GM21423 (cell line): ENCODE results near the gene INPP5A.

Source experiments
- ATAC-seq: cut with Tn5 transposase; IDR thresholded peaks from one replicate; pipeline ENCODE4 v1.9.1; 2021; ENCODE audit warnings: mild to moderate bottlenecking, moderate library complexity; ENCODE audit not compliant: unreplicated experiment

Gene INPP5A

DNA sequence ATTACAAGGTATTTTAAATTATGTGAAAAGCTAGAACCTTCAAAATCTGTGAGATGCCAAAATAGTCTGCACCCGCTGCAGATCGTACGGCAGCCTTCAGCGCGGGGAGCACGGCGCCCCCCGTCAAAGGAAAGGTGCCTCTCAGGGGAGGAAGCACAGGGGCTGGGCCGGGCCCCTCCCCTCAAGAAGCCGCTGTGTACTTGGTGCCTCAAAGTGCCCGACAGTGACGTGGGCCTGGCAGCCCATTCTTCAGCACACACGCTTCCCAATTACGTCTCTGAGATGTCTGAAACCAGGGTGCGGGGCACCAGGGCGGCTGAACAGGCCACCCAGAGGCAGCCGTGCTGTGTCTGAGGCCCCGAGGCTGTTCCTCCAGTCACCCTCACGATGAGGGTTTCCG is 116.1 kb downstream of the INPP5A start:
- no peak for ATAC-seq

DNA sequence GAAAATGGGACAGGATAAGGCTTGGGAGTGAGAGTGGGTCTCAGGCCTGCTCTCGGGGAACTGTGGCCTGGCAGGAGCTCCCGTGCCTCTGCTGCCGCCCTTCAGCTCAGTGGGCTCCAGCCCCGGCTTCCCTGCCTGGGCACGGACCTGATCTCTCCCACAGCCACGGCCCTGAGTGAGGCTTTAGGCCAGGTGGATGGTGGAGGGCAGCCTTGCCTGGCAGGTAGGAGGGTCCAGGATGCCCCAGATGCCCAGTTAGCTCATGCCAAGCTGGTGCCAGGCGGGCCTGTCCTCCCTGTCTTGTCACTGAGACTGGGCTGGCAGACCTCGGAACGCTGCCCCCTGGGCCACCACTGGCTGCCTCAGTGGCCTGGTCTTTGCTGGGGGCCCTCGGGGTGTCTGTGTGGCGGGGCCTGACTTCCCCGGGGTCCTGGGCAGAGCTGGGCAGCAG is 116.6 kb downstream of the INPP5A start:
- no peak for ATAC-seq

GRCh38 chr10:132654708-132655661 is 117.4 kb downstream of the INPP5A start:
- no peak for ATAC-seq

- no peak for ATAC-seq
These were observed 118.1 kb downstream of the INPP5A start for GRCh38 chr10:132655735-132656134.

- no peak for ATAC-seq
These were observed 118.9 kb downstream of the INPP5A start for GRCh38 chr10:132656283-132657126.

DNA sequence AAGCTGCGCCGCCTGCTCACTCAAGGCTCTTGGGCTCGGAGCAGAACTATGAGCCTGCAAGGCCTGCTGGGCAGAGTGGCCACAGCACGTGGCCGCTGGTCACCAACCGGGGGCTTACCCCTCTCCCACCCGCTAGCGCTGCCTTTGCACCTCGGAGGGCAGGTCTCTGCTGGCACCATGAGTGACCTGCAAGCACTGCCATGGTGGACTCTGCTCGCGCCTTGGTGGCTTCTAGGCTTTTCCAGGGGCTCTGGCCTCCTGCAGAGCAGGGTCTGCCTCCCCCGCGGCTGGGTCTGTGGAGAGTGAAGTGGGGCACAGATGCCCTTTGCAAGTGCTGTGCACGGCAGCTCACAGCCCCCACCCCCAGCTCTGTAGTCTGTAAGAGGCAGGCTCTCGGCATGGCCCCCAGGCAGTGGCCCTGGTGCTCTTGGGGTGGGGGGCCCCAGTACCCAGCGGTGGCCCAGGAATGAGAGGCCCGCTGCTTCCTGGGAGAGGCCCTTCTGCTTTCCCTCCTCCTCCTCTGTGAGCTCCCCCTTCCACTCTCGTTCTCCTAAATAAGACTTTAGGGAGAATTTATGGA is 119.6 kb downstream of the INPP5A start:
- no peak for ATAC-seq

DNA sequence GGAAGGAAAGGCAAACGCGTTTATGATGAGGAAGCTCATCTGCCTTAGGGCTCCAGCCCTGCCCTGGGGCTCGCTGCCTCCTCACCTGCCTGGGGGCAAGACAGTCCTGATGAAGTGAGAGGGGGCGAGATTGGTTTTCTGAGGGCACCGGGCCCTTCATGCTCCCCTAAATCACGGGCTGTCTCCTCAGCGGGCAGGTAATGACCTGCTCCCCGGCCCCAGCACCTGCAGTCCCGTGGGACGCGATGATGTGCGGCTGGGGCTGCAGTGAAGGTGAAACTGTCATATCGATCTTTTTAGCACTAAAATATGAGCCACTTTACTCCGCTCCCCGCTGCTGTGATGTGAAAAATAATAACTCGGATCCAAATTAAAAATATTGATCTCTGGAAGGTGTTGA is 120.2 kb downstream of the INPP5A start:
- no peak for ATAC-seq

DNA sequence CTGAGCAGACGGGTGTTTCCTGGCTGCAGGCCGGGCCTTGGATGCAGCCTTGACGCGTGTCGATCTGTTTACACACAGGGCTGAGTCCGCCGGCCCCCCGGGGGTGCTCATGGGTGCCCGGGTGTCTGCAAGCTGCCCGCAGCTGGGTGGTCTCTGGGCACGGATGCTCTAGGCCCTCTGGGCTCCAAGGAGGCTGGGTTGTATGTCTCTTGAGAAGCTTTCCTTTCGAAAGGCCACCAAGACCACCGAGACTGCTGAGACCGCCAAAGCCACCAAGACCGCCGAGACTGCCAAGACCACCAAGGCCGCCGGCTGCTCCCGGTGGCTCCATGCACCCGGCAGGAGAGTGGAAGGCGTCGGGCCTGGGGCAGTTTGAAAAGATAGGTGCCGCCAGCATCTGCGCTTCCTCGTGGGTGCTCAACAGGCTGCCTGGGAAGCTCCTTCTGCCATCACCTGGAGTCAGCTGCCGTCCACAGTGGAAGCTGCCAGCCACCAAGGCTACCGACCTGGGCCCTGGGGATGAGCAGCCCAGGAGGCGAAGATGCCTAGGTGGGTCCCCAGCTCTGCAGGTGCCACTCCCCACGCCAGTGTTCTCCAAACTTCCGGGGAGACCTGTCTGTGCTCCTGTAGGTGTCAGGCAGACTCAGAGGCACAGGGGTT is 121.1 kb downstream of the INPP5A start:
- no peak for ATAC-seq

DNA sequence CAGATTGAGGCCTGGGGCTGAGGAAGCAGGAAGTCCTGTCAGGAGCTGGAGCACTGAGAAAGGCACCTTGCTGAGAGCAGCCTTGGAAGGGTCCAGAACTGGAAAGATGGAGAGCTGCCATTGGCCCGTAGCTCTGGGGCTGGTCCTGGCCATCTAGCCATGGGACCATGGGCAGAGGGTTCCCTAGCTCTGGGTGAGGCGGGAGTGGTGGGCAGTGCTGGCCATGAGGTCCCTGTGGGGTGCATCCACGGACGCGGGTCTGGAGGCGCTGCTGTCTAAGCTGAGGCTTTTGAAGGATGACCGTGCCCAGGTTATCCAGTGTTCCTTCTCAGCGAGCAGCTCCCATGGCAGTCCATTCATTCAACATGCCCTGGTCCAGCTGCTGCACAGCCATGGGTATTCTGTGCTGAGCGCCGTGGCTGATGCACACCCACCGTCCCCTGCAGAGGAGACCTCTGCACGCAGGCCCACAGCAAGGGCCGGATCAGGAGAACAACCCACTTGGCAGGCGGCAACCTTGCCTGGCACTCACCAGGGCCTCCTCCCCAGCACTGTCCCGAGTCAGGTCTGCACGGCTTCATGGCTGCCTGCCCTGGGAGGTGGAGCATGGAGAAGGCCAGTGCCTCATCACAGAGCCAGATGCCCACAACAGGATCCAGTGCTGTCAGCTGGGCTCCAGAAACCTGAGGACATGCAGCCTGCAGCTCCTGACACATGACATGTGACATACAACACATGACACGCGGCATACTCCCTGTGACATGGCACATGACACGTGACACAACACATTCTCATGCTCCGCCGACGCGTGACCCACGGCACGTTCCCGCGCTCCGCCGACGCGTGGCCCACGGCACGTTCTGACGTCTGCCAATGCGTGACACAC is 121.9 kb downstream of the INPP5A start:
- ATAC-seq = no peak

DNA sequence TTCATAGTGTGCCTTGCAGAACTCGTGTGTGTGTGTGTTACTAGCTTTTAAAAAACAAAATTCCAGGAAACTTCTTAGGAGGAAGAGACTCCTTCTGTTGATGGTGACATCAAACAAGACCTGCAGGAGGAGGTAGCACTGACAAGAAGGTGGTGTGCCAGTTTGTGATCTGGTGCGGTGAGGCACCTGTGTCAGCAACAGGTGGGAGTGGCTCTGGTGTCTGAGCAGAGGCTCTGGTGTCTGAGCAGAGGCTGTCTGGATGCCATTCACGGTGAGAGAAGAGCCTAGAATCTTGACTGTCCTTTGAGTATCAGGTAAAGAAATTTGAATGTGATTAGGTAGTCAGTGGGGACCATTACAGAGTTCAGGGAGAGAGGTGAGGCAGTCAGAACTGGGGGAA is 122.8 kb downstream of the INPP5A start:
- ATAC-seq = no peak

- ATAC-seq = no peak
These were observed 124.8 kb downstream of the INPP5A start for GRCh38 chr10:132662186-132662920.

DNA sequence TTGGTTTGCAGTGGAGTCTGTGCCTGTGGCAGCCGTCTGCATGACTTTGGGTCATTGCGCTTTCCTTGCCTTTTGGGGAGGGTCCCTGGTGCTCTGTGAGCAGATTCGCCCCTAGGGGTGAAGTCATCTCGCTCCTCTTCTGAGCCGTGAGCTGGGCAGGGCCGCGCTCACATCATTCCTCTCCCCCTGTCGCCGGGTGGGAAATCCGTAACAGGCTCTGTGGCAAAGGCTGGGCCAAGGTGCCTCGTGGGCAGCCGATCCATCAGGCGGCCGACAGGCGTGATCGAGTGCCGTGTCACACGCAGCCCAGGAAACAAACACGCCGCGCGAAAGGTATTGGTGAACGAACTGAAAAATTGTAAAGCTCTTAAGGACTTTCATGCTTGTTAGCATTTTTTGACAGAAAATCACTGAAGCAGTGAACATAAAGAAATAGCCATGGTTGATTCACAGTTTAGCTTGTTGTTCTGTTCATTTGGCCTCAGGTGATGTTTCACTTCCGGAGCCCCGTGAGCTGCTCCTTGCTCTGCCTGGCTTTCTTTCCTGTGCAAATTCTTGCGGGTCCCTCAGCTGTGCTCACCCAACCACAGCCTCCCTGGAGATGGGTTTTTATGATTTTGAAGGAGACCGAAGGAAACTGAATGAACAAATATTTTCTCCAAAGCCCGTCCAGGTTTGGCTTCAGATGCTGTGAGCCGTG is 126.2 kb downstream of the INPP5A start:
- no peak for ATAC-seq

- no peak for ATAC-seq
These were observed 126.8 kb downstream of the INPP5A start for GRCh38 chr10:132664407-132664806.

GRCh38 chr10:132664883-132665282 is 127.3 kb downstream of the INPP5A start:
- ATAC-seq = no peak

DNA sequence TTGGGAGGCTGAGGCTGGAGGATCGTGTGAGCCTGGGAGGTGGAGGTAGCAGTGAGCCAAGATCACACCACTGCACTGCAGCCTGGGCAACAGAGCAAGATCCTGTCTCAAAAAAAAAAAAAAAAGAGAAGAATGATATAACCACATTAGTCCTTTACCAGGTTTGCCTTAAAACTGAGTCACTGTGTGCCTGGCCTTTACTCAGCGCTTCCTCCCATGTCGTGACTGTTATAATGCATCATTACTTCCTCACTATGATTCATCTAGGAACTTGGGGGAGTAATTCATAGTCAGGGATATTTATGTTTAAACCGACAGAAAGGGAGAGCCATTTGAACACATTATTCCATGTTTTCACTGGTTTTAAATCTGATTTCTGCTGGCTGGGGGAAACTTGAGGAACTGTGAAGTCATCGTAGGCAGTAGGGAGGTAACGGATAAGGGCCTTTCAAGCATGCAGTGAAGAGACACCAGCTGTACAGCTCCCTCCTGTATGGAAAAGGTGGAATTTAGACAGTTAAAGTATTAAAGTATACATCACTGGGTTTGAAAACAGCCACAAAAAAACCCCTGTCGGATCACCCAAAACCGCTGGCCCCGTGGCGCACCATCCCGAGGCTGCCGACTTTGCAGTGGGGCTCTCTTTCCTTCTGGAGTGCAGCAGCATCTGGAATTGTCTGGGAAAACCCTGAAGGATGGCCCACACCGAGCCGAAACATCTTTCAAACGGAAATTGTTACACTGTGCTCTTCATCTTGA is 128.5 kb downstream of the INPP5A start:
- ATAC-seq = no peak

GRCh38 chr10:132666705-132667341 is 129.2 kb downstream of the INPP5A start:
- ATAC-seq = no peak

GRCh38 chr10:132667342-132668047 is 129.9 kb downstream of the INPP5A start:
- no peak for ATAC-seq
